Activated naive CD4-positive, alpha-beta T cell treated with anti-CD3 and anti-CD28 coated beads, Interleukin-2, amount 10 ng/mL, durations not matched to agents 5 hours and 36 hours (primary cell): ENCODE data around the gene APCDD1. TPM values are rescaled to one million over a fixed set of nuclear protein-coding genes. Genes with fewer than 3 reads are reported as not detected.

Experiments
- total RNA-seq, 2 experiments: library from RNA; stranded (reverse); gene quantifications; one replicate each; pipeline ENCODE4 v1.2.3, GENCODE V29; 2021

Gene APCDD1
- not detected for total RNA-seq

GRCh38 chr18:10453806-10454680 is at the start of gene APCDD1:
Gene APCDD1, plus strand, starts transcription at chr18:10454635. Its CDS starts 347 bp downstream, at chr18:10454982.

DNA sequence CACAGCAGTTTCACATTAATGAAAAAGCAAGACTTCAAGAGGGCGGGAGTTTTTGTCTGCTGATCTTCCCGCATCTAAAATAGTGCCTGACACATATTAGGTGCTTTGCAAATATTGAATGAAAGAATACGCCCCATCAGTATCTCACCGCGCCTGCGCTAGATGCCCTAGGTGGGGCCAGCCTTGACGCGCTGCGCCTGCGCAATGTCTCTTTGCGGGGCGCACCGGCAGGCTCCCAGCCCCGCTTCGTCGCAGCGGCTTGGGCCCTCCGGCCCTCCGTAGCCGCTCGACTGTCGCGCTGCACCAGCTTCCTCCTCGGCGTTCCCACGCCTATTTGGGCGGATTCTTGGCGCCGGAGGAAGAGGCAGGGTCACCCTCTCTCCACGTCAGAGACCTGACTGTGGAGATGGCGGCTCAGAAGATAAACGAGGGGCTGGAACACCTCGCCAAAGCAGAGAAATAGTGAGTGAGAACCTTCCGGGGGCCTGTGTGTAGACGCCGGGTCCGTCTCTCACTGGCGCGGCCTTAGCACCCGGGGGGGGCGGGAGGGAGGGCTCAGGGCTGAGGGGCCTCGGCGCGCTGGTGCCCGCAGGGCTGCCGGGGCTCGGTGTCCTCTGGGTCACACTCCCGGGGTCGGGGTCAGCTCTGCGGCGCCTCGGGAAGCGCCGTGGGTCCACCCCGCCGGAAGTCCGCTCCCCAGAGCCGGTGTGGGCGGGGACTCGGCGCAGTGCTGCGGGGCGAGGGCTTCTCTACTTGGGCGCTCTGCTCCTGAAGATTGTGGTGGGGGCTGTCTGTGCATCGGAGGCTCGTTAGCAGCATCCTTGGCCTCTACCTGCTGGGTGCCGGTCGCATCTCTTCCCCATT is 71.5 kb downstream of the APCDD1 start, which contains the start of gene NAPG:
Gene NAPG, plus strand, starts transcription at position 331 of the 864 bp plus-strand sequence. Its CDS starts 76 bp downstream, at position 407.

Other genes starting within 250 kb of the APCDD1 start
- gene NAPG, start 71.4 kb downstream of the APCDD1 start, total RNA-seq = 10 to 100 TPM; 22.5 to 24.9 TPM